Activated T-helper 1 cell treated with anti-CD3 and anti-CD28 coated beads, Interleukin-12 subunit alpha, Interleukin-12 subunit beta, Interleukin-2, Interleukin-4 antibody, amounts not matched to agents 30 ng/mL and 10 ng/mL and 1 ng/mL, durations not matched to agents 14 hours and 24 hours and 36 hours (primary cell): ENCODE measurements around the gene GSDMA. TPM values are rescaled to one million over a fixed set of nuclear protein-coding genes. Genes with fewer than 3 reads are reported as not detected.
A peak's percentile ranks its signal among the peaks of the same experiment; 100 is the strongest.

Experiments used
- DNase-seq: peaks from one replicate; pipeline ENCODE4 v3.0.0; 2021; ENCODE audit warnings: low spot score
- H3K27ac Mint-ChIP-seq: one replicate; pipeline ENCODE4 v1.8.0; 2021; ENCODE audit warnings: mild to moderate bottlenecking, mixed read lengths
- H3K27me3 Mint-ChIP-seq: one replicate; pipeline ENCODE4 v1.8.0; 2022; ENCODE audit warnings: mild to moderate bottlenecking, moderate library complexity, mixed read lengths; ENCODE audit not compliant: insufficient read depth
- H3K36me3 Mint-ChIP-seq: one replicate; pipeline ENCODE4 v1.8.0; 2021; ENCODE audit warnings: low read depth, mixed read lengths
- H3K4me1 Mint-ChIP-seq: one replicate; pipeline ENCODE4 v1.8.0; 2021; ENCODE audit warnings: low read depth, mixed read lengths
- H3K4me3 Mint-ChIP-seq: one replicate; pipeline ENCODE4 v1.8.0; 2021; ENCODE audit warnings: mild to moderate bottlenecking, moderate library complexity, mixed read lengths
- H3K9me3 Mint-ChIP-seq: one replicate; pipeline ENCODE4 v1.8.0; 2021; ENCODE audit warnings: mixed read lengths
- intact Hi-C: fragments of 100-400 bp; cut with micrococcal nuclease; formaldehyde crosslinking; loops from one replicate; pipeline ENCODE4 v1.15.1; 2024
- total RNA-seq: library from RNA; stranded (reverse); gene quantifications from 2 replicates; pipeline ENCODE4 v1.2.3, GENCODE V29; 2022

Gene GSDMA
- total RNA-seq, 1 donor from 2014 or later: 0.73 TPM

DNA sequence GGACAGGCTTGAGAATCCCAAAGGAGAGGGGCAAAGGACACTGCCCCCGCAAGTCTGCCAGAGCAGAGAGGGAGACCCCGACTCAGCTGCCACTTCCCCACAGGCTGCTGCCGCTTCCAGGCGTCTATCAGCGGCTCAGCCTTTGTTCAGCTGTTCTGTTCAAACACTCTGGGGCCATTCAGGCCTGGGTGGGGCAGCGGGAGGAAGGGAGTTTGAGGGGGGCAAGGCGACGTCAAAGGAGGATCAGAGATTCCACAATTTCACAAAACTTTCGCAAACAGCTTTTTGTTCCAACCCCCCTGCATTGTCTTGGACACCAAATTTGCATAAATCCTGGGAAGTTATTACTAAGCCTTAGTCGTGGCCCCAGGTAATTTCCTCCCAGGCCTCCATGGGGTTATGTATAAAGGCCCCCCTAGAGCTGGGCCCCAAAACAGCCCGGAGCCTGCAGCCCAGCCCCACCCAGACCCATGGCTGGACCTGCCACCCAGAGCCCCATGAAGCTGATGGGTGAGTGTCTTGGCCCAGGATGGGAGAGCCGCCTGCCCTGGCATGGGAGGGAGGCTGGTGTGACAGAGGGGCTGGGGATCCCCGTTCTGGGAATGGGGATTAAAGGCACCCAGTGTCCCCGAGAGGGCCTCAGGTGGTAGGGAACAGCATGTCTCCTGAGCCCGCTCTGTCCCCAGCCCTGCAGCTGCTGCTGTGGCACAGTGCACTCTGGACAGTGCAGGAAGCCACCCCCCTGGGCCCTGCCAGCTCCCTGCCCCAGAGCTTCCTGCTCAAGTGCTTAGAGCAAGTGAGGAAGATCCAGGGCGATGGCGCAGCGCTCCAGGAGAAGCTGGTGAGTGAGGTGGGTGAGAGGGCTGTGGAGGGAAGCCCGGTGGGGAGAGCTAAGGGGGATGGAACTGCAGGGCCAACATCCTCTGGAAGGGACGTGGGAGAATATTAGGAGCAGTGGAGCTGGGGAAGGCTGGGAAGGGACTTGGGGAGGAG, 52.5 kb downstream of the GSDMA start, which contains the start of gene CSF3:
Gene CSF3, plus strand, starts transcription at position 436 of the 993 bp plus-strand sequence. Its CDS starts 35 bp downstream, at position 471.
- Mint-ChIP-seq H3K36me3 (peaks cover 5% of the 10 kb centered on the region), H3K27ac (no peak within 1 kb of the TSS), H3K9me3 (no peaks in the 10 kb centered on the region), H3K27me3 (no peaks in the 10 kb centered on the region), H3K4me1 (peaks cover 7% of the 10 kb centered on the region), H3K4me3 (no peak within 1 kb of the TSS)
- DNase-seq: no peak
- intact Hi-C loops: no loop called here

GRCh38 chr17:40015998-40016985, 53.5 kb downstream of the GSDMA start:
- Mint-ChIP-seq H3K27me3 (no peaks in the 10 kb centered on the region), H3K27ac (no peak overlapping the region), H3K4me1 (peaks cover 7% of the 10 kb centered on the region), H3K9me3 (no peaks in the 10 kb centered on the region), H3K4me3 (no peak overlapping the region), H3K36me3 (peaks cover 8% of the 10 kb centered on the region)
- intact Hi-C loops: no loop called here
- no peak for DNase-seq

DNA sequence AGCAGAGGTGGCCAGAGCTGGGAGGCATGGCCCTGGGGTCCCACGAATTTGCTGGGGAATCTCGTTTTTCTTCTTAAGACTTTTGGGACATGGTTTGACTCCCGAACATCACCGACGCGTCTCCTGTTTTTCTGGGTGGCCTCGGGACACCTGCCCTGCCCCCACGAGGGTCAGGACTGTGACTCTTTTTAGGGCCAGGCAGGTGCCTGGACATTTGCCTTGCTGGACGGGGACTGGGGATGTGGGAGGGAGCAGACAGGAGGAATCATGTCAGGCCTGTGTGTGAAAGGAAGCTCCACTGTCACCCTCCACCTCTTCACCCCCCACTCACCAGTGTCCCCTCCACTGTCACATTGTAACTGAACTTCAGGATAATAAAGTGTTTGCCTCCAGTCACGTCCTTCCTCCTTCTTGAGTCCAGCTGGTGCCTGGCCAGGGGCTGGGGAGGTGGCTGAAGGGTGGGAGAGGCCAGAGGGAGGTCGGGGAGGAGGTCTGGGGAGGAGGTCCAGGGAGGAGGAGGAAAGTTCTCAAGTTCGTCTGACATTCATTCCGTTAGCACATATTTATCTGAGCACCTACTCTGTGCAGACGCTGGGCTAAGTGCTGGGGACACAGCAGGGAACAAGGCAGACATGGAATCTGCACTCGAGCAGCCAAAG, 54.7 kb downstream of the GSDMA start:
- Mint-ChIP-seq H3K4me3 (no peak overlapping the region), H3K9me3 (no peaks in the 10 kb centered on the region), H3K27ac (no peak overlapping the region), H3K36me3 (peaks cover 9% of the 10 kb centered on the region), H3K4me1 (peaks cover 7% of the 10 kb centered on the region), H3K27me3 (no peaks in the 10 kb centered on the region)
- DNase-seq: no peak
- intact Hi-C loops: no loop called here

- Mint-ChIP-seq H3K9me3 (no peaks in the 10 kb centered on the region), H3K27ac (no peak overlapping the region), H3K36me3 (peaks cover 9% of the 10 kb centered on the region), H3K27me3 (no peaks in the 10 kb centered on the region), H3K4me1 (peaks cover 6% of the 10 kb centered on the region), H3K4me3 (no peak overlapping the region)
- intact Hi-C loops: no loop called here
- DNase-seq: no peak
Observed at GRCh38 chr17:40018211-40019121, 55.7 kb downstream of the GSDMA start.

- Mint-ChIP-seq H3K27ac (peak overlapping the region; percentile 44), H3K4me1 (no peaks in the 10 kb centered on the region), H3K4me3 (no peak overlapping the region), H3K27me3 (no peaks in the 10 kb centered on the region), H3K36me3 (peaks cover 11% of the 10 kb centered on the region), H3K9me3 (no peaks in the 10 kb centered on the region)
- no peak for DNase-seq
- intact Hi-C loops: no loop called here
Observed at GRCh38 chr17:40019140-40019991, 56.6 kb downstream of the GSDMA start.

DNA sequence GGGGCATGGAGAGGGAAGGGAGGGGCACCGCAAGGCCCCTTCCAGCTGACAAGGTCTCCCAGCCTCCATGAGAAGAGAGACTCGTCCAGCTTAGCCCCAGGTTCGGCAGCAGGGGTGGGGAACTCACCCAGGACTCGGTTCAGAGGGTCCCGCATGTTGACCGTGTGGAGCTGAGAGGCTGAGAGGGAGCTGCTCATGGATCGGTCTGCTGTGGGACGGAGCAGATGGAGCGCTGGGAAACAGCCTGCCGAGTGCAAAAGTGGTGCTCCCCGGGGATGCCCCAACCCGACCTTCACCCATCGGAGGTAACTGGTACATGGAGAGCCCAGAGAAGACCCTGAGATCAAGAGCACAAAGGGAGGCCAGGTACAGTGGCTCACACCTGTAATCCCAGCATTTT, 57.3 kb downstream of the GSDMA start:
- H3K4me3 Mint-ChIP-seq: no peak overlapping the region
- peaks cover 1% of the 10 kb centered on the region for H3K4me1 Mint-ChIP-seq
- no peaks in the 10 kb centered on the region for H3K9me3 Mint-ChIP-seq
- no peak overlapping the region for H3K27ac Mint-ChIP-seq
- no peak for DNase-seq
- no peaks in the 10 kb centered on the region for H3K27me3 Mint-ChIP-seq
- peaks cover 12% of the 10 kb centered on the region for H3K36me3 Mint-ChIP-seq
- intact Hi-C loops: no loop called here

- peaks cover 15% of the 10 kb centered on the region for H3K4me1 Mint-ChIP-seq
- DNase-seq: no peak
- intact Hi-C loops: no loop called here
- no peak overlapping the region for H3K27ac Mint-ChIP-seq
- H3K9me3 Mint-ChIP-seq: no peaks in the 10 kb centered on the region
- H3K27me3 Mint-ChIP-seq: no peaks in the 10 kb centered on the region
- H3K36me3 Mint-ChIP-seq: peaks cover 24% of the 10 kb centered on the region
- H3K4me3 Mint-ChIP-seq: no peak overlapping the region
Observed at GRCh38 chr17:40021451-40021971, 58.7 kb downstream of the GSDMA start.

DNA sequence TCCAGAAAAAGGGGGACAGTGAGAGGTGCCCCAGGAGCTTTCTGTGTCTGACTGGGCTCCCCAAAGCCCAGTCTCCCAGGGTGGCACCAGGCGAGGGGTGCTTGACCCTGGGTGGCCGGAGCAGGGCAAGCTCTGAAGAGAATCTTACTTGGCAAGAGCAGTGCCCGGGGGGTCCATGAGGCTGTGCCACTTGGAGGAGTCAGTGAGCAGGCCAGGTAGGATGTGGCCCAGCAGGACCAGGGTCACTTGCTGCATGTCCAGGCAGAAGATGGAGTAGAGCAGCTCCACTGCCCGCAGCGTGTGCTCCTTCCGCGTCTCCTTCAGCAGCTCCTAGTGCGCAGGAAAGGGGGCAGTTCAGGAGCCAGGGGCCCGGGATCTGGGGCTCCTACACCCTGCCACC, 59.7 kb downstream of the GSDMA start:
- Mint-ChIP-seq H3K9me3 (no peaks in the 10 kb centered on the region), H3K36me3 (peaks cover 29% of the 10 kb centered on the region), H3K4me3 (no peak overlapping the region), H3K27me3 (no peaks in the 10 kb centered on the region), H3K4me1 (peaks cover 18% of the 10 kb centered on the region), H3K27ac (no peak overlapping the region)
- DNase-seq: no peak
- intact Hi-C loops: no loop called here

GRCh38 chr17:40022961-40023541, 60.2 kb downstream of the GSDMA start:
- peaks cover 18% of the 10 kb centered on the region for H3K4me1 Mint-ChIP-seq
- H3K27me3 Mint-ChIP-seq: no peaks in the 10 kb centered on the region
- H3K4me3 Mint-ChIP-seq: no peak overlapping the region
- no peak for DNase-seq
- intact Hi-C loops: no loop called here
- H3K9me3 Mint-ChIP-seq: no peaks in the 10 kb centered on the region
- peaks cover 27% of the 10 kb centered on the region for H3K36me3 Mint-ChIP-seq
- H3K27ac Mint-ChIP-seq: no peak overlapping the region

DNA sequence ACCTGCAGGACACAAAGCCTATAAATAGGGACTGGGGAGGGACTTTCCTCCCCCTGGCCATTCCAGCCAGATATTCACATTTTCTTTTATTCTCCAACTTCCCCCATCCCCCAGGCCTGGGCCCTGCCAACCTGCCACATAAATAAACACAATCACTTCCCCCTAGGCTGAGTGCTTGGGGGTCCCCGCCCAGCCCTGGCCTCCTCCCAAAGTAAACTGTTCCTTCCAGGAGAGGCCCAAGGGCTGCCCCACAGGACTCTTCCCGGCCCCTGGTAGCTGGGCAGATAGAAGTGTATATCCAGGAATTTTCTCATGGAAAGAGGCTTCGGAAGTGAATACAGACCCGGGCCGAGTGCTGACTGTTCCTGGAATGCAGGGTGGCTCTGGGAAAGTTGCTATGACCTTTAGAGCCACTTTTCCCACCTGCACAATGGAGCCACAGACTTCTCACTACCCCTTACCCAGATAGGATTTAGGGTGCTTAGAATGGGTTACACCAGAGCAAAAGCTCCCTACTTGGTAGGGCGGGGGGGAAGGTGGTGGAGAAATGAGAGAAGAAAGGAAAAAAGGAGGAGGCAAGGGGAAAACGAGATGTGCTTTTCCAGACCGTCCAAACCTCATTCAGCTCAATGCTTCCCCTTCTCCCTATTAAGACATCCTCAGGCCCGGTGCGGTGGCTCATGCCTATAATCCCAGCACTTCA, 60.9 kb downstream of the GSDMA start:
- no peak for DNase-seq
- Mint-ChIP-seq H3K27me3 (no peaks in the 10 kb centered on the region), H3K36me3 (peaks cover 28% of the 10 kb centered on the region), H3K4me1 (peaks cover 18% of the 10 kb centered on the region), H3K27ac (no peak overlapping the region), H3K4me3 (no peak overlapping the region), H3K9me3 (no peaks in the 10 kb centered on the region)
- intact Hi-C loops: no loop called here
